ENCODE data around the gene ZSWIM1.
"Not testable (repeated sequence)": the region's sequence is repeated elsewhere in the genome, so short reads cannot be mapped to it uniquely, and the experiment has no call there.

The ZSWIM1 gene

DNA sequence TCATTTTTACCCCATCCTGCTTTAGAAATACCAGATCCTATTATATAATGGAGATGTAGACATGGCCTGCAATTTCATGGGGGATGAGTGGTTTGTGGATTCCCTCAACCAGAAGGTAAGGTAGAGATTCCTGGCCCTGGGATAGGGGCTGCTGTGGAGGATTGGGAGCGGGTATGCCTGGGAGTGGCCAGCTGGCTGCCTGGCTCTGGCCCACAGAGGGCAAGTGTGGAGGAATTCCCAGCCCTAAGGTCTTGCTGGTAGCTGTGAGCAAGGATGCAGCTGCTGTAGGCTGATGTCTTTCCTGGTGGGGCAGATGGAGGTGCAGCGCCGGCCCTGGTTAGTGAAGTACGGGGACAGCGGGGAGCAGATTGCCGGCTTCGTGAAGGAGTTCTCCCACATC is 16.7 kb downstream of the ZSWIM1 start:
- DNase-seq (ENCODE audit: low spot score), result no peak
- in situ Hi-C loops (cut with MboI; ENCODE audit: low sequenced_read_pairs, unreplicated experiment), result no loop called here
- TF ChIP-seq, protein P1, sequence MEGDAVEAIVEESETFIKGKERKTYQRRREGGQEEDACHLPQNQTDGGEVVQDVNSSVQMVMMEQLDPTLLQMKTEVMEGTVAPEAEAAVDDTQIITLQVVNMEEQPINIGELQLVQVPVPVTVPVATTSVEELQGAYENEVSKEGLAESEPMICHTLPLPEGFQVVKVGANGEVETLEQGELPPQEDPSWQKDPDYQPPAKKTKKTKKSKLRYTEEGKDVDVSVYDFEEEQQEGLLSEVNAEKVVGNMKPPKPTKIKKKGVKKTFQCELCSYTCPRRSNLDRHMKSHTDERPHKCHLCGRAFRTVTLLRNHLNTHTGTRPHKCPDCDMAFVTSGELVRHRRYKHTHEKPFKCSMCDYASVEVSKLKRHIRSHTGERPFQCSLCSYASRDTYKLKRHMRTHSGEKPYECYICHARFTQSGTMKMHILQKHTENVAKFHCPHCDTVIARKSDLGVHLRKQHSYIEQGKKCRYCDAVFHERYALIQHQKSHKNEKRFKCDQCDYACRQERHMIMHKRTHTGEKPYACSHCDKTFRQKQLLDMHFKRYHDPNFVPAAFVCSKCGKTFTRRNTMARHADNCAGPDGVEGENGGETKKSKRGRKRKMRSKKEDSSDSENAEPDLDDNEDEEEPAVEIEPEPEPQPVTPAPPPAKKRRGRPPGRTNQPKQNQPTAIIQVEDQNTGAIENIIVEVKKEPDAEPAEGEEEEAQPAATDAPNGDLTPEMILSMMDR (IDR thresholded peaks at IDR 0.05; ENCODE audit: borderline replicate concordance, control extremely low read depth, extremely low read depth, insufficient read depth, missing control alignments), result no peak

DNA sequence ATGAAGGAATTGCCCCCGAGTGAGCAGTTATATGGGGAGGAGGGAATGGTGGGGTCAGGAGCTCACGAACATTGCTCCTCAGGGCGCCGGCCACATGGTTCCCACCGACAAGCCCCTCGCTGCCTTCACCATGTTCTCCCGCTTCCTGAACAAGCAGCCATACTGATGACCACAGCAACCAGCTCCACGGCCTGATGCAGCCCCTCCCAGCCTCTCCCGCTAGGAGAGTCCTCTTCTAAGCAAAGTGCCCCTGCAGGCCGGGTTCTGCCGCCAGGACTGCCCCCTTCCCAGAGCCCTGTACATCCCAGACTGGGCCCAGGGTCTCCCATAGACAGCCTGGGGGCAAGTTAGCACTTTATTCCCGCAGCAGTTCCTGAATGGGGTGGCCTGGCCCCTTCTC is 17.3 kb downstream of the ZSWIM1 start:
- TF ChIP-seq, protein P1 (IDR thresholded peaks at IDR 0.05; ENCODE audit: borderline replicate concordance, control extremely low read depth, extremely low read depth, insufficient read depth, missing control alignments), result no peak
- no peak for DNase-seq (ENCODE audit: low spot score)
- in situ Hi-C loops (cut with MboI; ENCODE audit: low sequenced_read_pairs, unreplicated experiment), result no loop called here

DNA sequence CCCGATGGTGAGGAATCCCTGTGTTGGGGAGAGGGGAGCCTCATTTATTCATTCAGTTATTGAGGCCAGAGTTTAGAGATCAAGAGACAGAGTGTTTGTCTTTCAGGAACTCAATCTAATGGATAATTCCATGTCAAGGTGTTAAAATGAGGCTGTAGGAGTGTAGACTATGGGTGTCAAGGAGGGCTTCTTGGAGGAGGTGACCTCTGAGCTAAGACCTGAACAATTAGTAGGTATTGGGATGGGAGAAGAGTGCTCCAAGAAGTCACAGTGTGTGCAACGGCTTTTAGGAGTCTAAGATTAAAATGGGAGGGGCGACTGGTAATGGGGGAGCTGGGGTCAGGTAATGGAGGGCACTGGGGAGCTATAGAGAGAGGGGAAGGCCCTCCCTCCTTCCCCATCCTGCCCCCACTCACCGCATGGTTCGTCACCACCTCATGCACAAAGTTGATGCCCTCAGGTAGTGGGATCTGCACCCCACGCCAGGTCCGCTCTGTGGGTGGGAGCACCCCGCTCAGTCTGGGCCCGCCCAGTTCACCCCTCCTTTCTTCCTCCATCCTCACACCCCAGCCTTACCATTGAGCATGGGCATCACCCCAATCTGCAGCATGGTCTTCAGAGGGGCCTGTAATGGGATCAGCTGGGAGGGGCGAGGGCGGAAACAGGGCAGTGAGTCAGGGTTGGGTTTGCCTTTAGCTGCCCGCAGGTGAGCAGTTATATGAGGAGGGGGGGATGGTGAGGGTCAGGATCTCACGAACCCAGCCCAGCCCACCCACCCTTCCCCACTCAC is 18.2 kb downstream of the ZSWIM1 start:
- TF ChIP-seq, protein P1 (IDR thresholded peaks at IDR 0.05; ENCODE audit: borderline replicate concordance, control extremely low read depth, extremely low read depth, insufficient read depth, missing control alignments), result no peak
- in situ Hi-C loops (cut with MboI; ENCODE audit: low sequenced_read_pairs, unreplicated experiment), result no loop called here

DNA sequence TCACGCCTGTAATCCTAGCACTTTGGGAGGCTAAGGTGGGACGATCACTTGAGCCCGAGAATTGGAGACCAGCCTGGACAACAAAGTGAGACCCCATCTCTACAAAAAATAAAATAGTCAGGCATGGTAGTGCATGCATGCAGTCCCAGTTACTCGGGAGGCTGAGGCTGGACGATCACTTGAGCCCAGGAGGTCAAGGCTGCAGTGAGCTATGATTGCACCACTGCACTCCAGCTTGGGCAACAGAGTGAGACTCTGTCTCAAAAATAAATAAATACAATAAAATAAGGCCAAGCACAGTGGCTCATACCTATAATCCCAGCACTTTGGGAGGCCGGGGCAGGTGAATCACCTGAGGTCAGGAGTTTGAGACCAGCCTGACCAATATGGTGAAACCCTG is 20.3 kb downstream of the ZSWIM1 start:
- DNase-seq (ENCODE audit: low spot score); in situ Hi-C loops (cut with MboI; ENCODE audit: low sequenced_read_pairs, unreplicated experiment): not testable (repeated sequence)

More for the DNA sequence above, 18.2 kb downstream of the ZSWIM1 start:
- DNase-seq (ENCODE audit: low spot score), result no peak

DNA sequence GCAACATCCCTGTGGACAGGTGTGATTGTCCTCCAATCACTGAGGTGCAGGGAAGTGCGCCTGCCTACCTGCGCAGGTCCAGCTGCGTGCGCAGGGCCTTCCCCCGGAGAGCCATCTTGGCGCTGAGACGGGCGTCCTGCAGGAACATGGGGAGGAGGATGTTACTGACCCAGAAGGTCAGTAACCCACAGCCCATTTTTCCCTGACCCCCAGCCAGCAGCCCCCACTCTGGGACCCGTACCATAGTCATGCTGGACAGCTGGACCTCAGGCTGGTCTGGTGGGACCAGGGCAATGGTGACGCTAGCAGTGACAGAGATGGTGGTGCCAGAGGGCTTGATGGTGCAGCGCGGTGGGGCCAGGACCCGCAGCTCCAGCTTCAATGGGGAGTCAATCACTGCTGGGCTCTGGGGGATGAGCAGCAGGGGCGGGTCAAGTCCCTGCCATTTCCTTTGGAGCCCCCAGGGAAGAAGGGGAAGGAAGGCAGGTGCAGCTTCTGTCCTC is 21.2 kb downstream of the ZSWIM1 start:
- DNase-seq (ENCODE audit: low spot score), result no peak
- TF ChIP-seq, protein P1 (IDR thresholded peaks at IDR 0.05; ENCODE audit: borderline replicate concordance, control extremely low read depth, extremely low read depth, insufficient read depth, missing control alignments), result no peak
- in situ Hi-C loops (cut with MboI; ENCODE audit: low sequenced_read_pairs, unreplicated experiment), result no loop called here

DNA sequence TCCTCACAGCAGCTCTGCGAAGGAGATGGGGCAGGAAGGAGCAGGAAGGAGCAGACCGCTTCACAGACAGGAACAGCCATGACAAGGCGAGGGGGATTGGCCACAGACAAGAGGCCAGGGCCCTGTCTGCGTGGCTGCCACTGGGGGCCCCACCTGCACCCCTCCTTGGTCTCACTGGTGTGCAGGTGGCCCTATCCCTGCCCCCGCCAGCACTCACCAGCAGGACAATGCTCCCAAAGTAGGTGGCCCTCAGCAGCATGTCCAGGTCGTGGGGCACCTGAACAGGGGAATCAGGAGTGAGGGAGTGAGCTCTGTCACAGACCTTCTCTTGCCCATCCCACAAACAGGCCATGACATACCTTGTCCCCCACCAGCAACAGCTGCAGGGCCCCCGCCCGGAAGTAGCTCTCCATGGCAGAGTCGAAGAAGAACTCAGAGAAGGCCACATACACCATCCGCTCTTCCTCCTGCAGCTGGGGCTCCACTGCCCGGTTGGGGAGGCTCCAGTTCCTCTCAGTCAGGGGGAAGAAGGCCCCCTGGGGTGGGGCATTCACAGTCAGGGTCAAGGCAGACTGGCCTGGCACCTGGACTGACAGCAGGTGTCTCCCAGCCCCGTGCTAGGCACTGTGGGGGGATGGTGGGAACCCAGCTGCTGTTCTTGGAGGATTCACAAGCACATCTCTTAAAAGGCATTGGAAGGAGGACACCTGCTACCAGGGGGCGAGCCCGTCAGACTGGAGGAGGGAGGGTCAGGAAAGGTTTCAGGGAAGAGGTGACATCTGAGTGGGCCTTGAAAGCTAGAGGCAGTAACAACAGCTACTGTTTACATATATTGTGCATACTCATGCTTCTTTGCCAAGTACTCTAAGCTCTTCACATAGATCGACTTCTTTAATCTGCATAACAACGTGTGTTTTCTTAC is 23.8 kb downstream of the ZSWIM1 start:
- no peak for DNase-seq (ENCODE audit: low spot score)
- TF ChIP-seq, protein P1 (IDR thresholded peaks at IDR 0.05; ENCODE audit: borderline replicate concordance, control extremely low read depth, extremely low read depth, insufficient read depth, missing control alignments), result no peak
- in situ Hi-C loops (cut with MboI; ENCODE audit: low sequenced_read_pairs, unreplicated experiment), result no loop called here

All from GM13976 (cell line).